LoVo (cell line): ENCODE data around the gene TBC1D10A.

ENCODE experiments used
- DNase-seq: peaks from one replicate; pipeline ENCODE4 v3.0.0-alpha.2; 2016; ENCODE audit warnings: low spot score

Gene TBC1D10A

GRCh38 chr22:30265823-30266444 is 60.8 kb downstream of the TBC1D10A start:
- DNase-seq: no peak

- DNase-seq: no peak
Measured at GRCh38 chr22:30265131-30265720, 61.5 kb downstream of the TBC1D10A start.

- no peak for DNase-seq
Measured at GRCh38 chr22:30263883-30264282, 62.9 kb downstream of the TBC1D10A start.

- DNase-seq: peak; percentile 70
Measured at GRCh38 chr22:30262917-30263741, 63.6 kb downstream of the TBC1D10A start.

- no peak for DNase-seq
Measured at GRCh38 chr22:30262112-30262511, 64.6 kb downstream of the TBC1D10A start.

GRCh38 chr22:30261134-30261533 is 65.6 kb downstream of the TBC1D10A start:
- DNase-seq: no peak

- no peak for DNase-seq
Measured at GRCh38 chr22:30260682-30261081, 66.1 kb downstream of the TBC1D10A start.

- DNase-seq: no peak
Measured at GRCh38 chr22:30260276-30260675, 66.5 kb downstream of the TBC1D10A start.

- DNase-seq: no peak
Measured at GRCh38 chr22:30254314-30254713, 72.4 kb downstream of the TBC1D10A start.

GRCh38 chr22:30253205-30253852 is 73.4 kb downstream of the TBC1D10A start:
- peak; percentile 52 for DNase-seq

- DNase-seq: peak; percentile 78
Measured at GRCh38 chr22:30252411-30253204, 74.1 kb downstream of the TBC1D10A start.

- no peak for DNase-seq
Measured at GRCh38 chr22:30251711-30252110, 75.0 kb downstream of the TBC1D10A start.

GRCh38 chr22:30250661-30251267 is 76.0 kb downstream of the TBC1D10A start:
- DNase-seq: no peak

GRCh38 chr22:30250039-30250565 is 76.6 kb downstream of the TBC1D10A start:
- DNase-seq: no peak

- DNase-seq: no peak
Measured at GRCh38 chr22:30249049-30250038, 77.4 kb downstream of the TBC1D10A start.

- DNase-seq: no peak
Measured at GRCh38 chr22:30248484-30248883, 78.3 kb downstream of the TBC1D10A start.

- no peak for DNase-seq
Measured at GRCh38 chr22:30247974-30248373, 78.8 kb downstream of the TBC1D10A start.

- no peak for DNase-seq
Measured at GRCh38 chr22:30247561-30247960, 79.2 kb downstream of the TBC1D10A start.

- DNase-seq: no peak
Measured at GRCh38 chr22:30246814-30247376, 79.8 kb downstream of the TBC1D10A start.
